OCI-LY1 (cell line): ENCODE results near the gene TBC1D14.

Source experiments
- H2AFZ ChIP-seq: fragments of 200-600 bp; sonication (generic), shearing (Covaris generic); 2 replicates; pipeline ENCODE4 v1.6.0; 2014; ENCODE audit warnings: antibody characterized with exemption, mild to moderate bottlenecking, low read length
- H3F3A ChIP-seq: fragments of 200-600 bp; sonication (generic), shearing (Covaris generic); 2 replicates; pipeline ENCODE4 v1.6.0; 2014; ENCODE audit warnings: mild to moderate bottlenecking, antibody characterized with exemption, low read length, moderate library complexity; ENCODE audit not compliant: insufficient read depth
- H3K27ac ChIP-seq: fragments of 200-600 bp; sonication (generic); 2 replicates; pipeline ENCODE4 v1.5.1; 2014; ENCODE audit warnings: low read length, mixed run types, mild to moderate bottlenecking, low read depth; ENCODE audit not compliant: poor library complexity, severe bottlenecking
- H3K27me3 ChIP-seq: fragments of 200-600 bp; sonication (generic); 2 replicates; pipeline ENCODE4 v1.6.0; 2014; ENCODE audit warnings: antibody characterized with exemption, mild to moderate bottlenecking, low read length, moderate library complexity; ENCODE audit not compliant: insufficient read depth
- H3K36me3 ChIP-seq: fragments of 200-600 bp; sonication (generic); 2 replicates; pipeline ENCODE4 v1.6.1; 2014; ENCODE audit warnings: mild to moderate bottlenecking, antibody characterized with exemption, low read length, moderate library complexity, mixed read lengths; ENCODE audit not compliant: insufficient read depth
- H3K4me1 ChIP-seq: fragments of 200-600 bp; sonication (generic); 2 replicates; pipeline ENCODE4 v1.5.1; 2014; ENCODE audit warnings: mild to moderate bottlenecking, low read length, moderate library complexity; ENCODE audit not compliant: insufficient read depth, severe bottlenecking
- H3K4me2 ChIP-seq: fragments of 200-600 bp; sonication (generic), shearing (Covaris generic); 2 replicates; pipeline ENCODE4 v1.6.1; 2014; ENCODE audit warnings: low read length
- H3K4me3 ChIP-seq: fragments of 200-600 bp; sonication (generic); 2 replicates; pipeline ENCODE4 v1.5.1; 2014; ENCODE audit warnings: low read length, low read depth, mild to moderate bottlenecking, mixed read lengths; ENCODE audit not compliant: poor library complexity, severe bottlenecking
- H3K79me2 ChIP-seq: fragments of 200-600 bp; shearing (Covaris generic); 2 replicates; pipeline ENCODE4 v1.6.1; 2016; ENCODE audit warnings: mixed run types, low read length, mixed read lengths; ENCODE audit not compliant: insufficient read depth
- H3K9ac ChIP-seq: fragments of 200-600 bp; sonication (generic), shearing (Covaris generic); 2 replicates; pipeline ENCODE4 v1.6.1; 2014; ENCODE audit warnings: mild to moderate bottlenecking, low read length, mixed read lengths
- H3K9me2 ChIP-seq: fragments of 200-600 bp; sonication (generic), shearing (Covaris generic); 2 replicates; pipeline ENCODE4 v1.6.1; 2014; ENCODE audit warnings: low read depth, mild to moderate bottlenecking, low read length, mixed read lengths
- H3K9me3 ChIP-seq: fragments of 200-600 bp; shearing (Covaris generic); 2 replicates; pipeline ENCODE4 v1.6.1; 2014; ENCODE audit warnings: low read length, mixed read lengths
- H4K20me1 ChIP-seq: fragments of 200-600 bp; sonication (generic), shearing (Covaris generic); 2 replicates; pipeline ENCODE4 v1.6.0; 2016; ENCODE audit warnings: mild to moderate bottlenecking, low read length; ENCODE audit not compliant: insufficient read depth
- CTCF ChIP-seq: fragments of 200-600 bp; sonication (generic), shearing (Covaris generic); IDR thresholded peaks from 2 replicates; pipeline ENCODE4 v1.5.1; 2017; ENCODE audit warnings: mild to moderate bottlenecking, antibody characterized with exemption, low read length, moderate library complexity, mixed read lengths
- EZH2 ChIP-seq: fragments of 200-600 bp; sonication (generic), shearing (Covaris generic); IDR thresholded peaks from 2 replicates; pipeline ENCODE4 v1.8.0; 2017; ENCODE audit warnings: borderline replicate concordance, mixed run types, mild to moderate bottlenecking, antibody characterized with exemption, low read length, moderate library complexity, mixed read lengths

The TBC1D14 gene

GRCh38 chr4:6959261-6959660 is 49.6 kb downstream of the TBC1D14 start:
- no peak overlapping the region for H3K9ac ChIP-seq
- no peaks in the 10 kb centered on the region for H3K9me2 ChIP-seq
- H3K4me3 ChIP-seq, result no peak overlapping the region
- no peak overlapping the region for H3K27ac ChIP-seq
- TF ChIP-seq CTCF, result no peak
- no peak for TF ChIP-seq EZH2
- H3K79me2 ChIP-seq, result no peaks in the 10 kb centered on the region
- no peak overlapping the region for H3K4me2 ChIP-seq
- H3K9me3 ChIP-seq, result no peaks in the 10 kb centered on the region
- H3K36me3 ChIP-seq, result no peaks in the 10 kb centered on the region
- no peaks in the 10 kb centered on the region for H4K20me1 ChIP-seq
- no peaks in the 10 kb centered on the region for H3F3A ChIP-seq
- peaks cover 34% of the 10 kb centered on the region for H3K4me1 ChIP-seq
- no peaks in the 10 kb centered on the region for H3K27me3 ChIP-seq
- H2AFZ ChIP-seq, result no peak overlapping the region

- Histone ChIP-seq H4K20me1 (no peaks in the 10 kb centered on the region), H3K36me3 (no peaks in the 10 kb centered on the region), H3K9me2 (no peaks in the 10 kb centered on the region), H3K27me3 (no peaks in the 10 kb centered on the region), H2AFZ (no peak overlapping the region), H3K27ac (no peak overlapping the region), H3K9me3 (no peaks in the 10 kb centered on the region), H3K4me2 (no peak overlapping the region), H3F3A (no peaks in the 10 kb centered on the region), H3K9ac (no peak overlapping the region), H3K4me3 (no peak overlapping the region), H3K79me2 (no peaks in the 10 kb centered on the region), H3K4me1 (peaks cover 40% of the 10 kb centered on the region)
- TF ChIP-seq EZH2 (no peak), CTCF (no peak)
Measured at GRCh38 chr4:6960154-6960553, 50.5 kb downstream of the TBC1D14 start.

- Histone ChIP-seq H3K79me2 (no peaks in the 10 kb centered on the region), H3K4me3 (no peak overlapping the region), H3K27ac (no peak overlapping the region), H3K36me3 (no peaks in the 10 kb centered on the region; the same call in 1 of the 2 replicates), H3K9me3 (no peaks in the 10 kb centered on the region), H3K4me2 (no peak overlapping the region), H3K4me1 (peaks cover 40% of the 10 kb centered on the region), H3K9ac (no peak overlapping the region), H2AFZ (no peak overlapping the region), H3K27me3 (no peaks in the 10 kb centered on the region), H3F3A (no peaks in the 10 kb centered on the region), H3K9me2 (no peaks in the 10 kb centered on the region), H4K20me1 (no peaks in the 10 kb centered on the region)
- TF ChIP-seq CTCF (no peak), EZH2 (no peak)
Measured at GRCh38 chr4:6960628-6961412, 51.2 kb downstream of the TBC1D14 start.
